ENCODE data around the gene SPPL2C. TPM values are rescaled to one million over a fixed set of nuclear protein-coding genes. Genes with fewer than 3 reads are reported as not detected.

Gene SPPL2C
- total RNA-seq, 2 donors from 2014 or later: not detected

- DNase-seq (ENCODE audit: low spot score): no peak
- intact Hi-C loops (cut with DNase I): loop anchor here in 1 of 2 donors (10.0 kb wide), 1 partner anchor 51 kb away; no protein-coding TSS in a partner anchor
These were observed 18.9 kb upstream of the SPPL2C start for GRCh38 chr17:45825792-45826191.

- no peak for DNase-seq (ENCODE audit: low spot score)
- intact Hi-C loops (cut with DNase I): loop anchor here in 1 of 2 donors (10.0 kb wide), 1 partner anchor 52 kb away; no protein-coding TSS in a partner anchor
These were observed 17.6 kb upstream of the SPPL2C start for GRCh38 chr17:45826919-45827588.

- intact Hi-C loops (cut with DNase I): loop anchor here (1.0 to 10.0 kb wide), 2 partner anchors 14 to 53 kb away; no protein-coding TSS in a partner anchor
- no peak for DNase-seq (ENCODE audit: low spot score)
These were observed 16.5 kb upstream of the SPPL2C start for GRCh38 chr17:45828171-45828570.

- DNase-seq (ENCODE audit: low spot score): no peak
- intact Hi-C loops (cut with DNase I): loop anchor here (1.0 to 10.0 kb wide), 2 partner anchors 14 to 54 kb away; no protein-coding TSS in a partner anchor
These were observed 16.0 kb upstream of the SPPL2C start for GRCh38 chr17:45828582-45829133.

GRCh38 chr17:45833920-45834319 is 10.8 kb upstream of the SPPL2C start:
- DNase-seq (ENCODE audit: low spot score): no peak
- intact Hi-C loops (cut with DNase I): loop anchor here (2.0 to 5.0 kb wide), 2 partner anchors 192 to 193 kb away; no protein-coding TSS in a partner anchor

GRCh38 chr17:45834471-45835396 is 9.9 kb upstream of the SPPL2C start:
- intact Hi-C loops (cut with DNase I): loop anchor here in 1 of 2 donors (5.0 kb wide), 1 partner anchor 192 kb away; no protein-coding TSS in a partner anchor
- no peak for DNase-seq (ENCODE audit: low spot score)

- DNase-seq (ENCODE audit: low spot score): no peak
- intact Hi-C loops (cut with DNase I): no loop called here
These were observed 9.2 kb upstream of the SPPL2C start for GRCh38 chr17:45835481-45835880.

- no peak for DNase-seq (ENCODE audit: low spot score)
- intact Hi-C loops (cut with DNase I): no loop called here
These were observed 8.3 kb upstream of the SPPL2C start for GRCh38 chr17:45836047-45837044.

- intact Hi-C loops (cut with DNase I): no loop called here
- no peak for DNase-seq (ENCODE audit: low spot score)
These were observed 7.5 kb upstream of the SPPL2C start for GRCh38 chr17:45837187-45837586.

- DNase-seq (ENCODE audit: low spot score): no peak
- intact Hi-C loops (cut with DNase I): no loop called here
These were observed 7.1 kb upstream of the SPPL2C start for GRCh38 chr17:45837603-45838002.

- DNase-seq (ENCODE audit: low spot score): no peak
- intact Hi-C loops (cut with DNase I): no loop called here
These were observed 5.9 kb upstream of the SPPL2C start for GRCh38 chr17:45838751-45839295.

GRCh38 chr17:45839442-45839841 is 5.2 kb upstream of the SPPL2C start:
- DNase-seq (ENCODE audit: low spot score): no peak
- intact Hi-C loops (cut with DNase I): no loop called here

- intact Hi-C loops (cut with DNase I): no loop called here
These were observed 3.5 kb upstream of the SPPL2C start for GRCh38 chr17:45841186-45841585.

GRCh38 chr17:45841883-45842525 is 2.7 kb upstream of the SPPL2C start:
- intact Hi-C loops (cut with DNase I): loop anchor here in 1 of 2 donors (1.0 kb wide), 1 partner anchor 14 kb away; no protein-coding TSS in a partner anchor
- no peak for DNase-seq (ENCODE audit: low spot score)

More at GRCh38 chr17:45841186-45841585, 3.5 kb upstream of the SPPL2C start:
- DNase-seq (ENCODE audit: low spot score): no peak

- intact Hi-C loops (cut with DNase I): no loop called here
- no peak for DNase-seq (ENCODE audit: low spot score)
These were observed 959 bp upstream of the SPPL2C start for GRCh38 chr17:45843722-45844121.

GRCh38 chr17:45845376-45846185 is 900 bp downstream of the SPPL2C start:
- intact Hi-C loops (cut with DNase I): loop anchor here in 1 of 2 donors (5.0 kb wide), 1 partner anchor 198 kb away; no protein-coding TSS in a partner anchor

GRCh38 chr17:45846223-45846622 is 1.5 kb downstream of the SPPL2C start:
- DNase-seq (ENCODE audit: low spot score): no peak
- intact Hi-C loops (cut with DNase I): loop anchor here in 1 of 2 donors (5.0 kb wide), 1 partner anchor 199 kb away; no protein-coding TSS in a partner anchor

More at GRCh38 chr17:45845376-45846185, 900 bp downstream of the SPPL2C start:
- no peak for DNase-seq (ENCODE audit: low spot score)

Data from posterior vena cava (tissue), 2 donors.